ENCODE data around the gene ADAM22.

Gene ADAM22

DNA sequence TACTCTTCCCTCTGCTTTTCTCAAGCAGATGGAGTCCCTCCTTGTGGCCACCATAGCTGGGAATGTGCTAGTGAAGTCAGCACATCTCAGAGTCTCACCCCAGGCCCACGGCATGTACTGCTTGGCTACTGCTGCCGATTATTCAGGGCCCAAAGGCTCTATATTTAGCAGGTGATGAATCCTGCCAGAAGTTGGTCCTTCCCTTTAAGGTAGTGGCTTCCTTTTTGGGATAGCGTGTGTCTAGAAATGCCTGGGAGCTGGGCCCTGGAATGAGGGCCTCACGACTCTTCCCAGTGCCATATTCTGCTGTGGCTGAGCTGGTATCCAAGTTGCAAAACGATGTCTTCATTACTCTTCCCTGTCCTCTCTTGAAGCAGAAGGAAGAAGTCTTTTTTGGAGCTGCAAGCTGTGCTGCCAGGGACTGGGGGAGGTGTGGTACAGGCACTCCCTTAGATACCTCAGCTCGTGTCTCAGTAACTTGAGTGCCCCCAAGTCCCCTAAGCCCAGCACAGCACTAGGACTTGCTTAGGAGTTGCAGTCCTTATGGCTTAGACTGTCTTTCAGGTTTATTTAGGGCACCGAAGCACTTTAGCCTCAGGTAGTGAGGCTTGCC is 100.1 kb downstream of the ADAM22 start:
- DNase-seq (ENCODE audit: low read depth in 1 of 2, low spot score in 1 of 2): no peak

DNA sequence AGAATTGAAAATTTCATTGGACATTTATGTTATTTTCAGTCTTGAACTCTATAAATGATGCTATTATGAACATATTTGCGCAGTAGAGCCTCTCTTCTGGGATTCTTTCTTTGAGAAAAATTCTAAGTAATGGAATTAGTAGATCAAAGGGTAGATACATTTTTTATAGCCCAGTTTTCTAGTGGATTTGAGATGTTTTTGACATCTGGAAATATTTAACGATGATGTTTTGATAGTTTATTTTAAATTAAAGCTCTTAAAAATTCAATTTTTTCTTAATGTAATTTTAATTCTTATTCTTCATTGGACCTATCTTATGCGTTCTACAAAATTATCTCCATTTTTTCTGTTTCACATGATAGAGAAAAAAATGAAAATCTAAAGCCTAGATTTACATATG is 103.0 kb downstream of the ADAM22 start:
- DNase-seq (ENCODE audit: low read depth in 1 of 2, low spot score in 1 of 2): no peak

DNA sequence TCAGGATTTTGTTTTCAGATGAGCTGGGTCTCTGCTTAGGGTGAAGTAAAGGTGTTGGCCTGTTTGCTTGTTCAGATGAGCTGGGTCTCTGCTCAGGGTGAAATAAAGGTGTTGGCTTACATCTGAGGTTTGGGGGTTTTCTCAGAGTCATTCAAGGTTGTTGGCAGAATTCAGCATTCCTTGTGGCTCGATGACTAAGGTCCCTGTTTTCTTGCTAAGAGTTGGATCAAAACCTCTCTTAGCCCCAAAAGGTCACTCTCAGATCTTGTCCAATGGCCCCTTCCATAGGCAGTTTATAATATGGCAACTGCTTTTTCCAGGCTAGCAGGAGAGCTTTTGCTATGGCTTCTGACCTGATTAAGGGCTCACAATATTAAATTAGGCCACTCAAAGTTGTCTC is 106.6 kb downstream of the ADAM22 start:
- DNase-seq (ENCODE audit: low read depth in 1 of 2, low spot score in 1 of 2): no peak

DNA sequence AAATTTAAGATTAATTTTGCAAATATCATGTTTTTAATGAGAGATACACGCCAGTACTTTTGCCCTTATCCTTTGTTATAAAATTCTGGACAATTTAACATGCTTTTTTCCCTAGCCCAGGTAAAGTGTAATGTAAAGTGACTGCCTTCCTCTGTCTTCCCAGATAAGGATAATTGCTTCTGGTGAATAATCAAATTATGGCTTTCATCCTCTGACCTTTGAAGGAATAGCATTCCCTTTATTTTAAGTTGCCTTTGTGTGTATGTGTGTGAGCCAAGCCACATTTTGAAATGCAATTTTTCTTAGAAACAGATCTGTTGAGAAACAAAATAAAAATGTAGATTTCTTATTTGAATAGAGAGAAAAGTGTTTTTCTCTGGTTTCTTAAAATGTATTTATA is 107.5 kb downstream of the ADAM22 start:
- no peak for DNase-seq (ENCODE audit: low read depth in 1 of 2, low spot score in 1 of 2)

DNA sequence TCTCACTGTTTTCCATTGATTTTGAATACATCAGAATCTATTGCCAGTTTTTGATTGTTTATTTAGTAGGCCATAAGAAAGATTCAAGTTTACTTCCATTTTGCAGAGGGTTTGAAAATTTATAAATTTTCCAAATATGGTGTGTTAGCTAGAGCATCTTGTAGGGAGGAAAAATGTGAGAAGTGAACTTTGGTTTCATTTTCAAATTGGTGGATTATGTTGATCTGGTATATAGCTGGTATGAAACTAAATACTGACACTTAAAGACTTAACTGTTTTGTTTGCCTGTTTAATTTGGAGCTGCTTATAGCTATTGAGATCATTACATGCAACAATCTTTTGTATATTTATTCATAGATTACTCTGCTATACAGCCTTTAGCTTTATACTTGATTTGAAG is 108.1 kb downstream of the ADAM22 start:
- DNase-seq (ENCODE audit: low read depth in 1 of 2, low spot score in 1 of 2): no peak

DNA sequence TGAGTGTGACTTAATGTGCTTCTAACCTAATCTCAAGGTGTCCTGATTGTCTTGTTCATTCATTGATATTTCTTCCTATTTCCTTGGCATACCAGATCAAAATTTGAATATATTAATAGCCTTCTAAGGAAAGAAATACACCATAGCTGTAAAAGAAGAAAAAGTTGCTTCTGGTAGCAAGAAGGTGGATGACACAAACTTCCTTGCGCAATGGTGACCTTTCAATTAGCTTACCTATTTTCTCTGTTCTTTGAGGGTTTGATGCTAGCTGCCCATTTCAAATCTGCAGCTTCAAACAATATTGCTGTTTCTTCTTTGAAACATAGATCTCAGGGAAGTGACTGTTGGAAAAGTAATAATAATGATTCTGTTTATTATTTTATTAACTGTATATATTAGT is 108.8 kb downstream of the ADAM22 start:
- DNase-seq (ENCODE audit: low read depth in 1 of 2, low spot score in 1 of 2): no peak

DNA sequence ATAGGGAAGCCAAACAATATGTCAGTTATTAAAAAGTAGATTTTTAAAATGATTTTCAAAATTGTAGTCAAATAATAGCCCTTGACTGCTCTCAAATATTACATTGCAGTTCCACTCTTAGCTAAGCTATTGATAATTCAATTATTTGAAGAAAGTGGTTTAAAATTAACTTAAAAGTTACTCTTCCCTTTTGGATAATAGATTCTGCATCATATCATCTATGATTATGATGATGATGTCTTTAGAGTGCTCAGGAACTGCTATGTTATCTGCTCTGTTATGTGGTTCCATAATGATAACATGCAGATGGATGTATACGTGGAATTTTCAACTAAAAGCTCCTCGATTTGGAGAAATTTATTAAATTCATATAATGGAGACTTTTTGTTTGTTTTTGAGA is 110.0 kb downstream of the ADAM22 start:
- no peak for DNase-seq (ENCODE audit: low read depth in 1 of 2, low spot score in 1 of 2)

DNA sequence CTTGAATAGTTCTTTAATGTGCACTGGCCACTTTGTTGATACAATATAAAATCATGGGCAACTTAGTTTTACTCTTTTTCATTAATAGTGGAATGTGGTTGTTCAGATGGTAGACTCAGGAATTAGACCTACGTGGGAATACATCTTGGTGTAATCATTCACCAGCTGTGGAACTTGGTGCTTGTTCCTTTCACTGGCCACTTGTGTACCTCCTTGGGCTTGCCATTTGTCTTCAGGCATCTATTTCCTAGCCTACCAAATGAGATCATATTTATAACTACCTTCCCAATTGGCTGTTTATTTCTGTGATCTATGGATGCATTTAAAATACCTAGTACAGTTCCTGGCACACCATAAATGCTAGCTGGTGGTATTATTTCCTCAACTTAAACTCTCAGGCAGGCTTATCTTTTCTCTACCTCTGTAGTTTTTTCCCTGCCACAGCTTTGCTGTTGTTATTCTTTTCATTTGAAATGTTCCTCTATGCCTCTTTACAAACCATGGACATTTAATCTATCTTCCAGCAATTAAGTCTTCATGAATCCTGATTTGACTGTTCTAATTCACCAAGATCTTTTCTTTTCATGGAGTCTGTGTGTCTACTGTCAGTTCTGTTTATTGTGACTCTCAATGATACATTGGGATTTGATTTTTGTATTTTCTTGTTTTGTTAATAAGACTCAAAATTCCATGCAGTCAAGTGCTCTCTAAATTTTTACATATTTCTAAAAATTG is 113.0 kb downstream of the ADAM22 start:
- no peak for DNase-seq (ENCODE audit: low read depth in 1 of 2, low spot score in 1 of 2)

DNA sequence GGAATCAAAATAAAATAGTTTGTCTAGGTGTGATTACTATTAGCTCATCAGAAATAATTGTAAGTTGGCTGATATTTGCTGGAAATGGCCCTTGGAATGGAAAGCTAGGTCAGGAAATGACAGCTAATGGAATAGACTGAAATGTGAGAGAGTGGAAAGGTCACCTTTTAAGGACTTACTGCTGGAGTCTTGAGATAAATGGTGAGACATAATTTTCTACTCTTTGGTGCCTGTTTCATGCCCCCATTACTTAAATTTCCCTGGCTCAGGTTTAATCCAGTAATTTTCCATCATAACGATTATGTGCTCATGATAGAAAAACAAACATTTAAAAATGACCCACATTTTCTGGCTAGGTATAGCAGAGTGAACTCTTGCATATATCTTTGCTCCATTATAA is 123.6 kb downstream of the ADAM22 start:
- no peak for DNase-seq (ENCODE audit: low read depth in 1 of 2, low spot score in 1 of 2)

DNA sequence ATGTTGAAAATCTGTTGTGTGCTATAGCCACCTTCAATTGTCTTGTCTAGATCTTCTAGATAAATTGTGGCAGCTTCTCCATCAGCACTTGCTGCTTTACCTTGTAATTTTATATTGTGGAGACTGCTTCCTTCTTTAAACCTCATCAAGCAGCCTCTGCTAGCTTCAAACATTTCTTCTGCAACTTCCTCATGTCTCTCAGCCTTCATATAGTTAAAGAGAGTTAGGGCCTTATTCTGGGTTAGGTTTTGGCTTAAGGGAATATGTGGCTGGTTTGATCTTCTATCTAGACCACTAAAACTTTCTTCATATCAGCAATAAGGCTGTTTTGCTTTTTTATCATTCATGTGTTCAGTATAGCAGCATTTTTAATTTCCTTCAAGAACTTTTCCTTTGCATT is 128.2 kb downstream of the ADAM22 start:
- no peak for DNase-seq (ENCODE audit: low read depth in 1 of 2, low spot score in 1 of 2)

DNA sequence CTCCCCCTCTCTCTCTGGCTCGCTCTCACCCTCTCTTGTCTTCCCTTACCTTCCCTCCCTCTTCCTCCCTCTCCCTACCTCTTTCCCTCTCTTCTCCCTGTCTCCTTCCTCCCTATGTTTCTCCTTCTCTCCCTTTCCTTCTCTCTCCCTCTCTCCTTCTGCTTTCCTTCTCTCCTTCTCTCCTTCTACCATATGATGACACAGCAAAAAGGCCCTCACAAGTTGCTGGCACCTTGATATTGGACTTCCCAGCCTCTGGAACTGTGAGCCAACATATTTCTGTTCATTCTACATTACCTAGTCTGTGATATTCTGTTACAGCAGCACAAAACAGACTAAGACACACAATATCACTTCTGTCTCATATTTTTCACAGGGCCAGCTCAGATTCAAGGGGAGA is 135.0 kb downstream of the ADAM22 start:
- DNase-seq (ENCODE audit: low read depth in 1 of 2, low spot score in 1 of 2): no peak

DNA sequence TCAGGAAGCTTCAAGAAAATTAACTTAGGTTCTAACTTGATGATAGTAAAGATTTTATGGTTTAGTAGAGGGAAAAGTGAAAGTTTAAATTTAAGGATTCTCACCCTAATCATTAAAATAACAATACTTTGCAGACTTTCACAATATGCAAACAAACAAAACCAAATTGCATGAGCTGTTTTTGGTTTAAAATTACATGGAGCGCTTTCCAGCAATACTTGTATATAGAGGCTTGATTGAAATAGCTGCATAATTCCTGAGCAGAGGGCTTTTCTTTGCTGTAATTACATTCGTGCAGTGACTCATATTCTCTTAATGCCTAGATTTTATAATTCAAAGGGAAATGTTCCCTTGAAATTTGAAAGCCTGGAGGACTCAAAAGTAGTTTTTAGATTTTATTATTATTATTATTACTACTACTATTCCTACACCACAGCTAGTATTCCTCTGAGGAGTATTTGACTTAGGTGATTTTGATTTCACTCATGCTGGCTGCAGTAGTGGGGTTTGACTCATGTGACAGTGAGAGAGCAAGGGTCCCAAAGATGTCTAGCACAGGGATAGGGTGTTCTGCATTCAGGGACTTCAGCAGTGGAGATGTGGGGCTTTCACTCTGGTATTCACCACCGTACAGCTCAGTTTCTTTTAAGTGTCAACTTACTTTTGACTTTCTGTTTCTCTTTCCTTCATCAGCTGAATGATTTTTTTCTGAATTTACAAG is 138.1 kb downstream of the ADAM22 start:
- DNase-seq (ENCODE audit: low read depth in 1 of 2, low spot score in 1 of 2): no peak

DNA sequence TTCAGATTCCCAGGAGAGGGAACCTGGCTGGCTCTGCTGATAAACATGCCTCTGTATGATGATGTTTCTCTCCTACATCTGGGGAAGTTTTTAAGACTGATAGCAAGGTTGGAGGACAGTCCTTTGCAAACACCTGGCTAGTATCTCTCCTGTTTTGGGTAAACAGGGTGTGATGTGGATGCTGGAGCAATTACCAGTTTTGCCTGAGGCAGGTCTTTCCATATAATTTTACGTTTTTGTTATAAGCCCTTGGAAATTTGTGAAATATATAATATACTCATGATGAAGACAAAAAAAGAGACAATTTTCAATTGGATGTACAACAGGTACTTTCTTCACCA is 138.6 kb downstream of the ADAM22 start:
- no peak for DNase-seq (ENCODE audit: low read depth in 1 of 2, low spot score in 1 of 2)

DNA sequence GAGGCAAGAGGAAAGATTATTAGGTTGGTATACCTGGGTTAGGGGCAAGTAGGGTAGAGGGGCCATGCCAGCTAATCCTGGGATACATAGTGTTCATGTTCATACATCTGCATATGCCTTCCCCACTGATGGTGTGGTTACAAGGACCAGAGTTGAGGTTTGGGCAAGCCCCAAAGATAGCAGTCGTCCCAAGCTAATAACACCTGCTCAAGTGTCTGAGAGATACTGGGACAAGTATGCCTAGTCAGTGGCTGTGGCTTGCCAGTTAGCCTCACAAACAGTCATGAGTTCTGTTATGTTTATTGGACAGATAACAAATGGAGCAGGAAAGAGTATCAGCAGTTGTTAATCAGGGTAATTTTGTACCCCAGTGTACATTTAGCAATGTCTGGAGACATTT is 139.6 kb downstream of the ADAM22 start:
- no peak for DNase-seq (ENCODE audit: low read depth in 1 of 2, low spot score in 1 of 2)

DNA sequence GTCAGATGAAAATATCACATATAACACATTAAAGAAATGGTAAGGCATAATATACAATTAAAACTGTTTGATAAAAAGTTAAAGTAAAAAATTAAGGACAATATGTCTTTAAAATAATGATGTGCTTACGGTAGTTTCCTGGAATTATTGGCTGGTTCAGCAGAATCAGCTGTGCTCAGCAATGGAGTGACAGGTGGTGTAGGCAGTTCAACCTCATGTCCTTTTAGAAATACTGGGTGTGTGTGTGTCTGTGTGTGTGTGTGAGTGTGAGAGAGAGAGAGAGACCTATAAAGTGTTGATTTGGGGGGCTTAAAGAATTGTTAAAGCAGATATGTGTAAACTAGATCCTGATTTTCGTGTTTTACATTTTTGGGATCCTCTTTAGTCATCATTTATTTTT is 141.2 kb downstream of the ADAM22 start:
- DNase-seq (ENCODE audit: low read depth in 1 of 2, low spot score in 1 of 2): no peak

DNA sequence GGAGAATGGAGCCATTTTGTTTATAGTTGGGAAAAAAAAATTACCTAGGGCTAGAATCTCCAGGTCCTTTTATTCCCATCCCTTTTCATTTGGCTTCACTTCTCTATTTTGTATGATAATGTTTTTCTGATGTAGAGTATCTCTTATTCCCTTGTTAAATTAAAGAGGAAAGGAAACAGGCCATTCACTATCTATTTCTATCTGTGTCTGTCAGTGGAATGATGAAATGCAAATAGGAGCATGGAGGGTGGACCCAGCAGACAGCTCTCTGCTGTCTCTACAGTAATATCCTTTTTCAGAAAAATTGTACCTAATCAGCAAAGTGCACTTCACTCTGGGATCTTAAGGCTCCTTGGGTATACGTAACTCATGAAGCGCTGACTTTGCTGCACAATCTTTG is 149.8 kb downstream of the ADAM22 start:
- DNase-seq (ENCODE audit: low read depth in 1 of 2, low spot score in 1 of 2): no peak

DNA sequence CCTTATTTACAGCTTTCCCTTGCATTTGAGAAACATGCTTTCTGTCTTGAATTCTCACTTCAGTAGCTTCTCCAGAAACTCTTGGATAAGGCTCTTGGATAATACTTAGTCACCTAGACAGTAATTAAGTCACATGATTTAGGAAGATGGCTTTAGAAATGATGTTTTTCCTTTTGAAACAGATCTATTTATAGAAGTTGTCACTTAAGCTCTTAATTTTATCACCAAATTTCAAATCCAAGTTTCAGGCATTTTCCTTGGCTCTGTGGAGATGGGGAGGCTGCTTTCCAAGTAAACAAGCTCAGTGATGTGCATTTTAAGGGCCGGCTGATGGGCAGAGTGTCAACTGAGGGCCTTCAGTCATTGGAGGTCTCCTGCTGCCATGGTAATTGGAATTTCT is 155.5 kb downstream of the ADAM22 start:
- DNase-seq (ENCODE audit: low read depth in 1 of 2, low spot score in 1 of 2): no peak

DNA sequence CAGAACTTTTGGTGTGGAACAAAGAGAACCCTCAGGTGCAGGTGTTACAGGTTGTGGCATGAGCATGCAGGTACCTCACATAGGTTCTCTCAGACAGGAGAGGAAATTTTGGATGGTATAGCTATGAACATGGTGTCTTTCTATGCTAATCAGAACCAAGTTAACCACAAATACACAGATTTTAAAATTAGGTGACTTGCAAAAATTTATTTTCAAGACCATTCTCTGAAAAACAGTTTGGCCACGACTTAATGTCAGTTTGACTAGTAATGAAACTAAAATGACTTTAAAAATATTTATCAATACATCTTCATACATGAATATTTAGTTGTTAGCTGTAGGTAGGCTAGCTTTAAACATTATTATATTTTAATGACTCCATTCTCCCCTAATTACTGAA is 156.2 kb downstream of the ADAM22 start:
- DNase-seq (ENCODE audit: low read depth in 1 of 2, low spot score in 1 of 2): no peak

DNA sequence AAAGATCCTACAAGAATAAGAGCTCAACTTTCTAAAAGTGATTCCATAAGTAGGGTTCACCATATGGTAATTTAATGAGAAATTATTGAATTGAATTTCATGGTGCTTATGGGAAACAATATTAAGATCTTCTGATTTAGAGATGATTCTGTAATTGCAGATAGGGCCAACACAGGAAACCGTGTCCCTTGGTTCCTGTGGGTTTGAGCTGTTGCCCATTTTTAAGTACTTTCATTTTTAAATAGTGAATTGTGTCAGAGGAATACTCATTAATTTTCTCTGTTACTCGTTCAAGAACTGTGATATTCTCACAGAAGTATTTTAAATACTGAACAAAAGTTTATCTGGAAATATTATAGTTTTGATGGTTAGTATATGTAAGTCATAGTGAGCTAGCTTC is 156.6 kb downstream of the ADAM22 start:
- no peak for DNase-seq (ENCODE audit: low read depth in 1 of 2, low spot score in 1 of 2)

DNA sequence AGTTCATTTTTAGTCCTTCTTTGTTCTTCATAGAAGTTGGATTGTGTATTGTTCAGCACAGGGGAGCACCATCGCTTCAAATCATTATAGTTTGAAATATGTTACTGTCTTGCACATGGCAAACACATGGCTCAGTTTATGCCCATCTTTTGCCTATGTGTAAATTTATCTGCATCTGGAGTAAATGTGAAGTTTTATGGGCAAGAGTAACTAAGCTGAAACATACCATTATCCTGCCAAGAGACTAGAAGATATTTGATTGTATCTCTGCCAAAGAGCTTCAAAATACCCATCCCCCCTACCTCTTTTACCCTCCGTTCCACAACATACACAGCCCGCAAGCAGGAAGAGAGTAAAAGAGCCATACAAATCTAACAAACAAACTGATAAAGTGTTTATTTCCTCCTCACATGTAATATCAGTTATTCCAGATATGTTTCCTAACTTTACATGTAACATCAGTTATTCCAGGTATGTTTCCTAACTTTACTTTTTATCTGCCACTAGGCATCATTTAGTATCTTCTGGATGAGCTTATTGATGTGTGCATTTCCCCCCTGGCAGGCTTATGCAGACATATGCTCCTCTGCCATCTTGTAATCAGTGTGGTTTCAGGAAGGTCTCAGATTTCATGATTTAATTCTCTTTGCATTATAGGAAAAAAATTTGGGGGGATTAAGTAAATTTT is 158.1 kb downstream of the ADAM22 start:
- no peak for DNase-seq (ENCODE audit: low read depth in 1 of 2, low spot score in 1 of 2)

DNA sequence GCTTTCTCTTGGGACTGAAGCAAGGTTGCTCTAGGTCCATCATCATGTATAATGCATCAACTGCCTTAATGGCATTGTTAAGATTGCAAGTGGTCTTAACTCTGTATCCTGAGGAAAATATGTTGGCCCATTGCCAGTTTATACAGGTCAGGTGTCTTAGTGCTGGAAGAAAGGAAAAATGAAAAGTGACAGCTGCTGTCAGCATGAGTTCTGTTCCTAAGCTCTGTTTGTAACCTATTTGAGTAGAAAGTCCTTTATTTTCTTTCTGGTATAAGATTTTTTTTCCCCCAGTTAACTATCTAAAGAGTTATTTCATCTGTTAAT is 158.6 kb downstream of the ADAM22 start:
- no peak for DNase-seq (ENCODE audit: low read depth in 1 of 2, low spot score in 1 of 2)

DNA sequence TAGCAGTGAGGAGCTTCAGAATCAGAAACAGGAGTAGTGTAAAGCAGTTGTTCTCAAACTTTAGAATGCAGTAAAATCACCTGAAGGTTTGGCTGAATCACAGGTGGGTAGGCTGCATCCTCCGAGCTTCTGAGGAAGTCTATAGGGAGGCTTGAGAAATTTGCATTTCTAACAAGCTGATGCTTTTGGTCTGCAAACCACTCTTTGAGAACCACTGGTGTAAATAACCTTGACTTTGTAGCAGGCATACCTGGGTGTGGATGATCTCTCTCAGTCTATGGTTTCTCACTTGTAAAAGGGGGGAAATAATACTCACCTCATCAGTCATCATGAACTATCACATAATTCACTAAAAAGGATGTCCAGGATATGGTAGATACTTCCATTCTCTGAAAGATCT is 167.7 kb downstream of the ADAM22 start:
- DNase-seq (ENCODE audit: low read depth in 1 of 2, low spot score in 1 of 2): no peak

Data from stimulated activated CD4-positive, alpha-beta T cell treated with anti-CD3 and anti-CD28 coated beads, Interleukin-15, amount 100 ng/mL, for 1 hour (primary cell).